Adipocyte (in vitro differentiated cells): Measurements from ENCODE around the gene ZNF319.

ENCODE experiments used
- DNase-seq: peaks from one replicate; pipeline ENCODE4 v3.0.0-alpha.2; 2015; ENCODE audit warnings: low read depth
- H3K27me3 ChIP-seq: replicated peaks from 2 replicates; pipeline ENCODE4 v1.7.0; 2013; ENCODE audit warnings: mild to moderate bottlenecking, low read length, moderate library complexity; ENCODE audit not compliant: control insufficient read depth, insufficient read depth
- H3K36me3 ChIP-seq: 2 replicates; pipeline ENCODE4 v1.7.0; 2013; ENCODE audit warnings: low read length, mild to moderate bottlenecking, moderate library complexity; ENCODE audit not compliant: control insufficient read depth, insufficient read depth, severe bottlenecking
- H3K4me1 ChIP-seq: 2 replicates; pipeline ENCODE4 v1.7.0; 2013; ENCODE audit warnings: mild to moderate bottlenecking, low read length, moderate library complexity; ENCODE audit not compliant: control insufficient read depth, insufficient read depth
- H3K4me3 ChIP-seq: 2 replicates; pipeline ENCODE4 v1.7.0; 2013; ENCODE audit warnings: mild to moderate bottlenecking, low read length, moderate library complexity
- H3K9ac ChIP-seq: 2 replicates; pipeline ENCODE4 v1.7.0; 2013; ENCODE audit warnings: mild to moderate bottlenecking, low read length, moderate library complexity
- H3K9me3 ChIP-seq: 2 replicates; pipeline ENCODE4 v1.7.0; 2013; ENCODE audit warnings: mild to moderate bottlenecking, low read length, moderate library complexity; ENCODE audit not compliant: control insufficient read depth

The ZNF319 gene

DNA sequence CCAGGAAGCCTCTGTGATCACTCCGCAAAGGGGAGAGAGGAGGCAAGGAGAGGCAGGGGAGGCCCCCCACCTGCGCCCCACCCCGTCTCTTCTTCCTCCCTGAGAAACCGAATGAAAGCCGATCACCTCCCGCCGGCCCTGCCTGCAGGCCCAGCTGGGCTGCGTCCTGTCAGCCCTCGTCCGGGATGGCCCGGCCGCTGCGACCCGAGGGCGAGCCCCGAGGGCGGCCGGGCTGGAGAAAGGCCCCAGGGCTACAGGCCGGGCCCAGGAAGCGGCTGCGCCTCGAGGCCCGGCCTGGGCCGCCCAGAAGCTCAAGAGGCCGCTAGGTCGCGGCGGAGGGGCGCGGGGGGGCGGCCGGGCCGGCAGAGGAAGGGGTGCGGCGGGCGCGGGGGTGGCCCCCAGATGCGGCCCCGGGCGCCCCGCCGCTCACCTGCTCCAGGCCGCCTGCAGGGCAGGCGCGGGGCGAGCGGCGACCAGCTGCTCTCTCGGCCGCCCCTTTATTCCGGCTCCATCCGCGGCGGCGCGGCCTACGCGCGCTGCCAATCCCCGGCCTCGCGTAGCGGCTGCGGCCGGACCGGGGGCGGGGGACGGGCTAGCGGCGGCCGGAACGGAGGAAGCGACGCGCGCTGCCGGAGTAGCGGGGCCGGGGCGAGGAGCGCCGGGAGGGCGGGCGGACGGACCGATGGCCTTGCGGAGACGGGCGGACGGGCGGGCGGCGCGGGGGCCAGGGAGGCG, at the start of gene ZNF319:
ZNF319 (minus strand) TSS at position 702 of the 735 bp plus-strand sequence. CDS start 2,407 bp downstream, outside the sequence.
- DNase-seq = peak; percentile 58
- Histone ChIP-seq H3K27me3 (no peaks in the 10 kb centered on the region), H3K4me1 (peaks cover 23% of the 10 kb centered on the region), H3K9ac (peak within 1 kb of the TSS; percentile 91), H3K36me3 (peaks cover 33% of the 10 kb centered on the region), H3K9me3 (no peaks in the 10 kb centered on the region), H3K4me3 (peak within 1 kb of the TSS; percentile 94)

DNA sequence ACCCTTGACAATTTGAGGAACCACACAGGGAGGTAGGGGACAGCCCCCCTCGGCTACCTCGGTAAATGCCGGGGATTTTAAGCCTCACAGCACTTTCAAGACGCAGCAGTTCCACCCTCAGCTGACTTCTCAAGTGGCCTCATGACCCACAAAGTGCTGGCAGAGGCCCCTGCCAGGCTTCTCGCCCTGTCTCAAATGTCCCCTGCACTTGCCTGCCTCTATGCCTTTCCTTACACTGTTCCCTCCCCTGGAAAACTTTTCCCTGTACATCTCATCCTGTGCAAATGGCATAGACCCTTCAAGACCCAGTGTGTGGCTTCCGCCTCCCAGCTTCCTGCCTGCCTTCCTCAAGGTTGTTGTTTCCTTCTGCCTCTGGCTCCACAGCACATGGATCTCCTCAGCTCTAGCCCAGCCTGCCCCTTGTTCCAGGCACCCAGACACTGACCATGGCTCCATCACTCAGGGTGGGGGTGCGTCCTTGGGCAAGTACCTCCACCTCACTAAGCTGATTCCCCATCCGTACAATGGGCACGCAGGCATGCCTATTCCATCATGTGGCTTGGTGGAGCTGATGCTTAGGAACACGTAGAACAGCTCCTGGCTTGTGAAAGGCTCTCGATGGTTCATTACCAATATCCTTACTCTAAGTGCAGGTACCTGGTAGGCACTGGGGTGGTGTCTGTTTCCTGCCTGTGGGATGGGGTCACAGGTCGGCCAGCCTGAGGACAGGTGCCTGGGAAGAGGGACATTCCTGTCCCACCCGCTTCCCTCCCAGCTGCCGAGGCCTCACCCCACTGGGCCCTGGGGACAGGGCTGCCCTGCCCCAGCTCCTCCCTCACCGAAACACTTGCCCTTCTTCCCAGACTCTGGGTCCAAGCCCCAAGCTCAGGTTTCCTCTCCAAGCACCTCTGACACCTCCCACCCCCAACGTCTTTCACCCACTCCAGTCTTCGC, 49.0 kb upstream of the ZNF319 start:
- H3K27me3 ChIP-seq = peaks cover 13% of the 10 kb centered on the region
- no peak overlapping the region for H3K4me3 ChIP-seq
- no peak for DNase-seq
- H3K4me1 ChIP-seq = no peaks in the 10 kb centered on the region
- H3K36me3 ChIP-seq = no peaks in the 10 kb centered on the region
- no peaks in the 10 kb centered on the region for H3K9me3 ChIP-seq
- no peak overlapping the region for H3K9ac ChIP-seq

DNA sequence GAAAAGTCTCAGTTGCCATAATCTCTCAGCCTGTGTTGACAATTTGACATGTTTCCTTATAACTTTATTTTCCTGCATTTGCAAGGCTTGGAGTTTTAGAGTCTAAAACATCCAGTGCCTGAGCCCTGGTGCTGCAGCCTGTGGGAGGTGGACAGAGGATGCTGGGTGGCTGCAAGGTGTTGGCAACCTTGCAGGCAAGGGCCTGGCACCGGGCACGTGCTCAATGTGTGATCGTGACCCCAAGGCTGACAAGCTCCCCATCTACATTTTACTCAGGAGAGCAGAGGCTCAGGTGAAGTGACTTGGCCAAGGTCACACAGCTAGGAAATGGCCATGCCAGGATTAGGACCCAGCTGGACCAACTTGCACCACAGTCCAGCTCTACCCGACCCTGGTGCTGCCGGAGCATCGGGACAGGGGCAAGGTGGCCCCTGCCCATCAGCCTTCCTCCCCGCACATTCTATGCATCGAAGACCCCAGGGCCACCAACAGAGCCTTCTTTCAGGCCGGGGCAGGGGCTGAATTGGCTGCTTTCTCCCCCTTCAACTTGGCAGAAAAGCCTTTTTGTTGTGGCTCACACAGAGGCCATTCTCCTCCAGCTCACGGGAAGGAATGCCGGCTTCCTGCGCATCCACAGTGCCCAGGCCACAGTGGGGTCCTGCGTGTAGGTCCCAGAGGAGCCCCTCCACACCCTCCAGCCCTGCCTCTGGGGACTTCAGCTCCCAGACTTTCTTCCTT, 48.2 kb upstream of the ZNF319 start:
- no peak overlapping the region for H3K4me3 ChIP-seq
- H3K9me3 ChIP-seq = no peaks in the 10 kb centered on the region
- H3K9ac ChIP-seq = no peak overlapping the region
- no peak for DNase-seq
- H3K27me3 ChIP-seq = peaks cover 13% of the 10 kb centered on the region
- no peaks in the 10 kb centered on the region for H3K4me1 ChIP-seq
- H3K36me3 ChIP-seq = peaks cover 7% of the 10 kb centered on the region

DNA sequence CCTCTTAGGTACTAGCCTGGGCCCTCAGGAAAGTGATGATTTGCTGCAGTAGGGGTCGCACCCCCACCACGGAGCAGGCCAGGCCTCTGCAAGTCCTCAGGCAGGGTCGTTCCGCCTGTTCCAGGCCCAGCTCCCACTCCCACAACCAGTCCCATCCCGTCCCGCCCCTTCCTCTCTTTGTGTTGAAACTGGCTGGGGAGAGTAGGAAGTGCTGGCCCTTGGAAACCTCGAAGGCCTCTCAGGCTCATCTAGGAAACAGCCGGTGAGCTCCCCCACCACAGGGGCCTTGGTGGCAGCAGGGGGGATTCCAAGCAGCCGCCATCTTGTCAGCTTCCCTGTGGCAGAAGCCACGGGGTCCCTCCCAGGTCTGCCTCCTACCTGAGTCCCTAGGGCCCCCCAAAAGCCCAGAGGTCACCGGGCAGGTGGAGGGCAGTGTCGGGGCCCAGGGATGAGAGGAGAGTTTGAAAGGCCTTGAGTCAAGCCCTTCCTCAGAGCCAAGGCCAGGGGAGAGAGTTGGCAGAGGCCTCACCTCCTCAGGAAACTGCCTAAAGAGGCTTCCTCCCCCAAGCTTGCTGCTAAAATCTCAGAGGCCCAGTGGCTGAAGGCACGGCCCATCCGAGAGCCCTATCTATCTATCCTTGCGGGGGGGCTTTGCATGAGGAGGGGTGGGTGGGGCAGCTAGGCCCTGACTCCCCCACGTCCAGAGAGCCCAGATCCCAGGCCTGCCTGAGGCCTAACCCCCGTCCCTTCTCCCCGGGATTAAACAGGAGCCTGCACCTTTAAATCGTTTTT, 47.3 kb upstream of the ZNF319 start:
- Histone ChIP-seq H3K4me1 (no peaks in the 10 kb centered on the region), H3K9ac (no peak overlapping the region), H3K27me3 (peaks cover 11% of the 10 kb centered on the region), H3K4me3 (no peak overlapping the region), H3K36me3 (peaks cover 11% of the 10 kb centered on the region), H3K9me3 (no peaks in the 10 kb centered on the region)
- no peak for DNase-seq

DNA sequence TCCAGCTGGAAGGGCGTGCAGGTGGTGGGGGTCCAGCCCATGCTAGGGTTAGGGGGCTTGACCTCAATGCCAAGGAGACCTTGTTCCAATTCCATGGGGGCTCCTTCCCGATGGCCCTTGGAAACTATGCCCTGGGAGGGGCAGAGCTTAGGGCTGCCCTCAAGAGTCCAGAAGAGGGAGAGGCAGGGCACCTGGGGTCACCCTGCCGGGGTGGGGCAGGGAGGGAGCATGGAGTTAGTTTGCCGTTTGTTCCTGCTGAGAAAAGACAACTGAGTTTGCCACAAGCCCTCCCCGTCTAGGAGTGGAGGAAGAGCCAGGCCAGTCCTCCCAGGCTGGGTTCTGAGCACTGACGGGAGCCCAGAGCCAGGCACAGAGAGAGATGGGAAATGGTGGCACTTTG, 46.5 kb upstream of the ZNF319 start:
- Histone ChIP-seq H3K9me3 (no peaks in the 10 kb centered on the region), H3K4me3 (no peak overlapping the region), H3K27me3 (peaks cover 7% of the 10 kb centered on the region), H3K4me1 (no peaks in the 10 kb centered on the region), H3K9ac (no peak overlapping the region), H3K36me3 (peaks cover 11% of the 10 kb centered on the region)
- DNase-seq = no peak

DNA sequence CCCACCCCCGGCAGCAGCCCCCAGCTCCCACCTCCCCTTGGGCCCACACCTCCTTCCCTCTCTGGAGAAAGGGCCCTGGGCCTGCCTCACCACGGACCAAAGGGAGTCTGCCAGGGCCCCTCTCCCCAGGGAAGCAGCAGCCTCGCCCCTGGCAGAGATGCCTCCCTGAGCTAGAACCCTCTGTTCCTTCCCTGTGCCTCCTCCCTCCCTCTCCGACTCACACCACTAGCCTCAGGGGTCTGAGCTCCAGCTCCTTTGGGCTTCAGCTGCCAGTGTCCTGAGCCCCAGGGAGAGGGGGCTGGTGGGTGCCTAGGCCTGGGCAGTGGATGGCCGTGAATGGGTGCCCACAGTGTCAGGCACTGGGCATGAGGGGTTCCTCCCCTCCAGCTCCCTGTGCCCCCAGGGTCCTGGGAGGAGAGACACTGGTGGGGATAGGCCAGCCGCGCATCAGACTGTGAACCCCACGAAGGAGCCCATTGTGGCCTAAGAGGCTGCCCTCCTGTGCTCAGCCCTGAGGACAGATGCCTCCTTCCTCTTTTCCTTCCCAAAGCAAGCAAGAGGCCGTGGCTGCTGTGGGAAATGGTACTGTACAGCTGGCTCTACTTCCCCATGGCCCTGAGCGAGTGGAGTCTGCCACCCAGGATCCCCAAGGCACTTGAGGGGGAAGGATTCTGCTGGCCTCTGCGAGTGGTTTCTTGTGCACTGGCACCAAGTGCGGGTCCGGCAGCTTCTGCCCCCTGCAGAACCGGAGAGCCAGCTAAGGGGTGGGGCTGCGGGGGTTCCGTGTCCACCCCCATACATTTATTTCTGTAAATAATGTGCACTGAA, 45.8 kb upstream of the ZNF319 start:
- no peaks in the 10 kb centered on the region for H3K9me3 ChIP-seq
- H3K9ac ChIP-seq = no peak overlapping the region
- no peaks in the 10 kb centered on the region for H3K4me1 ChIP-seq
- H3K36me3 ChIP-seq = peaks cover 11% of the 10 kb centered on the region
- peaks cover 7% of the 10 kb centered on the region for H3K27me3 ChIP-seq
- no peak overlapping the region for H3K4me3 ChIP-seq
- DNase-seq = no peak

DNA sequence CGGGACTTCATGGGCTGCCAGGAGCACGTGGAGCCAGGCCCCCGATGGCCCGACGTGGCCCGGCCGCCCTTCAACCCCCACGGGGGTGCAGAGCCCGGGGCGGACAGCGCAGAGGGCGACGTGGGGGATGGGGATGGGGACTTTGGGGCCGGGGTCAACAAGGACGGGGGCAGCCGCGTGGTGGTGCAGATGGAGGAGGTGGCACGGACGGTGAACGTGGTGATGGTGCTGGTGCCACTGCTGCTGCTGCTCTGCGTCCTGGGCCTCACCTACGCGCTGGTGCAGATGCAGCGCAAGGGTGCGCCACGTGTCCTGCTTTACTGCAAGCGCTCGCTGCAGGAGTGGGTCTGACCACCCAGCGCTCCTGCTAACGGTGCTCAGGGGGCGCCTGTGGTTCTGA, 44.6 kb upstream of the ZNF319 start:
- Histone ChIP-seq H3K9me3 (no peaks in the 10 kb centered on the region), H3K4me1 (no peaks in the 10 kb centered on the region), H3K36me3 (peaks cover 18% of the 10 kb centered on the region), H3K4me3 (no peak overlapping the region), H3K9ac (no peak overlapping the region), H3K27me3 (peaks cover 7% of the 10 kb centered on the region)
- no peak for DNase-seq

DNA sequence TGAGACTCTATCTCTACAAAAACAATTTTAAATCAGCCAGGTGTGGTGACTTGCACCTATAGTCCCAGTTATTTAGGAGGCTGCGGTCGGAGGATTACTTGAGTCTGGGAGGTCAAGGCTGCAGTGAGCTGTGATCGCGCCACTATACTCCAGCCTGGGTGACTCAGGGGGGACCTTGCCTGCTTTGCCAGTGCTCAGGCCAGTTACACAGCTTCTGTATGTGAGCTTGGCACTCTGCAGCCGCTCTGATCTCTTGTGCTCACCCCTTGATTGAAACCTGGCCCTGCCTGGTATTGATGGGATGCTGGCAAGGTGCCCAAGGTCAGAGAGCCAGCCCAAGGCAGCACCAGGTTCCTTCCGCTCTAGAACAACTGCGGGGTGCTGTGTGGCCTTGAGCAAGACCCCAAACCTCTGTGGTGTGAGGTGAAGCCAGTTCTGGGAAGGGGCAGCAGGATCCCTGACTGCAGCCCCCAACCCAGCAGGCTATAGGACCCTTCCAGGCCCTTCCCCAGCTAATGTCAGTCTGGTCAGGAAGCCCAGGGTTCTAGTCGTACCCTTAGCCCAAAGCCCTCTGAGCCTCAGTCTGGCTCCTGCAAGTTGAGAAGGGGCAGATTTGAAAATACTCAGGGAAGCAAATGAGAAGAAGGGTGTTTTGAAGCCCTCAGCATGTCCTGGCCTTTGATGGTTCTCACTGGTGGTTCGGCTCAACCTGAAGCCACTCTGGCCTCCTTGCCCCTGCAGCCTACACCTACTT, 44.0 kb upstream of the ZNF319 start:
- Histone ChIP-seq H3K9me3 (no peaks in the 10 kb centered on the region), H3K4me3 (no peak overlapping the region), H3K36me3 (peaks cover 24% of the 10 kb centered on the region), H3K27me3 (peaks cover 2% of the 10 kb centered on the region), H3K9ac (no peak overlapping the region), H3K4me1 (no peaks in the 10 kb centered on the region)
- DNase-seq = no peak

DNA sequence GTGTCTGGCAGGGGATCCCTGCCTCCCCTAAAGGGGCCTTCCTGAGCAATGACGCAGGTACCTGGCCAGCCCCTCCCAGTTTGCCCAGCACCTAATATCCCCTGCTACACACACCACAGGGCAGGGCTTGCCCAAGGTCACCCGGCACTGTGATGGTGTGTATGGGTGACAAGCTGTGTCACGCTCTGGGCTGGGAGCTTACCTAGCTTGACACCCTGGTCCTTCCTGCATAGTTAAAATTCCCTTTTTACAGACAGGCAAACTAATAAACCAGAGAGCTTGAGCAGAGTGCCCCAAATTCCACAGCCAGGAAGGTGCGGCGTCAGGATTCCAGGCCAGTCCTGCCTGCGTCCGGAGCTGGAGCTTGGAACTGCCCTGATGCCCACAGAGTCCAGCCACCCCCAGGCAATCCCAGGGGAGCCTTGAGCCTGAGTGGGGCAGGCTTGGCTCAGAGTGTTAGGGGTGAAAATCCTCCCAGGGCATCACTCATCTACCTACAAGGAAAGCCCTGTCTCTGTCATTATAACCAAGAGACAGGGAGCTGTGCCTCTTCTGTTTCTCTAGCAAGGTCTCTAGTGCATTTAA, 43.2 kb upstream of the ZNF319 start:
- DNase-seq = no peak
- H3K4me1 ChIP-seq = no peaks in the 10 kb centered on the region
- H3K9ac ChIP-seq = no peak overlapping the region
- no peaks in the 10 kb centered on the region for H3K9me3 ChIP-seq
- no peak overlapping the region for H3K4me3 ChIP-seq
- peaks cover 25% of the 10 kb centered on the region for H3K36me3 ChIP-seq
- H3K27me3 ChIP-seq = no peaks in the 10 kb centered on the region
